Measurements from ENCODE around the gene NIN.
A peak's percentile ranks its signal among the peaks of the same experiment; 100 is the strongest.

Gene NIN

GRCh38 chr14:50785457-50786063 is 45.4 kb downstream of the NIN start:
- no peak for DNase-seq

GRCh38 chr14:50784683-50785456 is 46.1 kb downstream of the NIN start:
- no peak for DNase-seq

GRCh38 chr14:50783563-50783962 is 47.4 kb downstream of the NIN start:
- DNase-seq, result no peak

GRCh38 chr14:50780393-50780792 is 50.6 kb downstream of the NIN start:
- DNase-seq, result no peak

GRCh38 chr14:50778721-50779483 is 52.1 kb downstream of the NIN start:
- DNase-seq, result no peak

- no peak for DNase-seq
Measured at GRCh38 chr14:50776522-50776921, 54.4 kb downstream of the NIN start.

GRCh38 chr14:50775357-50775756 is 55.6 kb downstream of the NIN start:
- DNase-seq, result no peak

GRCh38 chr14:50774542-50775267 is 56.3 kb downstream of the NIN start:
- DNase-seq, result no peak

- DNase-seq, result peak; percentile 38
Measured at GRCh38 chr14:50773632-50774541, 57.1 kb downstream of the NIN start.

GRCh38 chr14:50772412-50772811 is 58.5 kb downstream of the NIN start:
- DNase-seq, result no peak

- DNase-seq, result no peak
Measured at GRCh38 chr14:50770586-50770985, 60.4 kb downstream of the NIN start.

- no peak for DNase-seq
Measured at GRCh38 chr14:50769863-50770500, 61.0 kb downstream of the NIN start.

- DNase-seq, result no peak
Measured at GRCh38 chr14:50768680-50769079, 62.3 kb downstream of the NIN start.

GRCh38 chr14:50766338-50766886 is 64.5 kb downstream of the NIN start:
- no peak for DNase-seq

- no peak for DNase-seq
Measured at GRCh38 chr14:50763382-50764007, 67.5 kb downstream of the NIN start.

- DNase-seq, result no peak
Measured at GRCh38 chr14:50762931-50763300, 68.0 kb downstream of the NIN start.

GRCh38 chr14:50762001-50762930 is 68.7 kb downstream of the NIN start:
- peak; percentile 29 for DNase-seq

- no peak for DNase-seq
Measured at GRCh38 chr14:50759800-50760543, 71.0 kb downstream of the NIN start.

GRCh38 chr14:50758945-50759344 is 72.0 kb downstream of the NIN start:
- DNase-seq, result no peak
